ENCODE measurements around the gene OSTF1. TPM values are rescaled to one million over a fixed set of nuclear protein-coding genes. Genes with fewer than 3 reads are reported as not detected.

Gene OSTF1
- total and polyA plus RNA-seq, 2 experiments from 2014 or later = 22.4 to 29.1 TPM

GRCh38 chr9:75133396-75133795 is 45.1 kb downstream of the OSTF1 start:
- H4K20me1 ChIP-seq (ENCODE audit: insufficient read depth, poor library complexity, severe bottlenecking) = no peaks in the 10 kb centered on the region
- H3K9me2 ChIP-seq (replicated peaks; ENCODE audit: insufficient read depth) = no peaks in the 10 kb centered on the region
- TF ChIP-seq CTCF (IDR thresholded peaks at IDR 0.05; ENCODE audit: poor library complexity) (no peak), EZH2 (IDR thresholded peaks at IDR 0.05; ENCODE audit: borderline replicate concordance) (no peak), EZH2phosphoT487 (IDR thresholded peaks at IDR 0.05; ENCODE audit: low read depth, severe bottlenecking, unreplicated experiment) (no peak)
- no peaks in the 10 kb centered on the region for H3K79me2 ChIP-seq
- H3K36me3 ChIP-seq (replicated peaks; ENCODE audit: insufficient read depth, low read depth) = no peaks in the 10 kb centered on the region
- no peak overlapping the region for H3K4me3 ChIP-seq
- DNase-seq (ENCODE audit: low spot score) = no peak
- no peak overlapping the region for H2AFZ ChIP-seq
- H3K4me2 ChIP-seq = no peak overlapping the region
- no peaks in the 10 kb centered on the region for H3K9me3 ChIP-seq (ENCODE audit: low read depth)
- 80% methylated on average over 3 of the region's 3 CpGs for WGBS (ENCODE audit: low lambda C conversion rate, missing lambda C conversion rate)
- no peaks in the 10 kb centered on the region for H3K4me1 ChIP-seq (ENCODE audit: insufficient read depth)
- no peaks in the 10 kb centered on the region for H3K27me3 ChIP-seq
- no peak overlapping the region for H3K27ac ChIP-seq

- no peaks in the 10 kb centered on the region for H3K9me2 ChIP-seq (replicated peaks; ENCODE audit: insufficient read depth)
- no peak overlapping the region for H3K27ac ChIP-seq
- H3K9me3 ChIP-seq (ENCODE audit: low read depth) = no peaks in the 10 kb centered on the region
- H3K36me3 ChIP-seq (replicated peaks; ENCODE audit: insufficient read depth, low read depth) = no peaks in the 10 kb centered on the region
- H3K79me2 ChIP-seq = no peaks in the 10 kb centered on the region
- H3K4me3 ChIP-seq = no peak overlapping the region
- H3K4me2 ChIP-seq = no peak overlapping the region
- H3K27me3 ChIP-seq = no peaks in the 10 kb centered on the region
- DNase-seq (ENCODE audit: low spot score) = no peak
- H2AFZ ChIP-seq = no peak overlapping the region
- TF ChIP-seq CTCF (IDR thresholded peaks at IDR 0.05; ENCODE audit: poor library complexity) (no peak), EZH2phosphoT487 (IDR thresholded peaks at IDR 0.05; ENCODE audit: low read depth, severe bottlenecking, unreplicated experiment) (no peak)
- H3K4me1 ChIP-seq (ENCODE audit: insufficient read depth) = no peaks in the 10 kb centered on the region
- H4K20me1 ChIP-seq (ENCODE audit: insufficient read depth, poor library complexity, severe bottlenecking) = no peaks in the 10 kb centered on the region
- WGBS (ENCODE audit: low lambda C conversion rate, missing lambda C conversion rate) = 89% methylated on average over 2 of the region's 2 CpGs
These were observed 46.2 kb downstream of the OSTF1 start for GRCh38 chr9:75134495-75134894.

- TF ChIP-seq CTCF (IDR thresholded peaks at IDR 0.05; ENCODE audit: poor library complexity) (no peak), EZH2 (IDR thresholded peaks at IDR 0.05; ENCODE audit: borderline replicate concordance) (no peak), EZH2phosphoT487 (IDR thresholded peaks at IDR 0.05; ENCODE audit: low read depth, severe bottlenecking, unreplicated experiment) (no peak)
- no peaks in the 10 kb centered on the region for H3K36me3 ChIP-seq (replicated peaks; ENCODE audit: insufficient read depth, low read depth)
- no peaks in the 10 kb centered on the region for H3K9me2 ChIP-seq (replicated peaks; ENCODE audit: insufficient read depth)
- no peak overlapping the region for H2AFZ ChIP-seq
- H4K20me1 ChIP-seq (ENCODE audit: insufficient read depth, poor library complexity, severe bottlenecking) = no peaks in the 10 kb centered on the region
- no peak for DNase-seq (ENCODE audit: low spot score)
- H3K4me2 ChIP-seq = no peak overlapping the region
- no peaks in the 10 kb centered on the region for H3K9me3 ChIP-seq (ENCODE audit: low read depth)
- no peak overlapping the region for H3K27ac ChIP-seq
- no peak overlapping the region for H3K4me3 ChIP-seq
- no peaks in the 10 kb centered on the region for H3K79me2 ChIP-seq
- WGBS (ENCODE audit: low lambda C conversion rate, missing lambda C conversion rate) = 76% methylated on average over 1 of the region's 1 CpG
- no peaks in the 10 kb centered on the region for H3K27me3 ChIP-seq
- no peaks in the 10 kb centered on the region for H3K4me1 ChIP-seq (ENCODE audit: insufficient read depth)
These were observed 50.1 kb downstream of the OSTF1 start for GRCh38 chr9:75138260-75139040.

Measured in hepatocyte (in vitro differentiated cells).